Neural progenitor cell (in vitro differentiated cells): ENCODE measurements around the gene IWS1.

ENCODE experiments used
- CTCF ChIP-seq: fragments of 200-600 bp; sonication (generic); IDR thresholded peaks from 2 replicates; pipeline ENCODE4 v1.5.1; 2017; ENCODE audit warnings: antibody characterized with exemption, mild to moderate bottlenecking
- EZH2 ChIP-seq: fragments of 200-600 bp; sonication (generic); IDR thresholded peaks from 2 replicates; pipeline ENCODE4 v1.6.1; 2017; ENCODE audit warnings: antibody characterized with exemption, mild to moderate bottlenecking, moderate library complexity

DNA sequence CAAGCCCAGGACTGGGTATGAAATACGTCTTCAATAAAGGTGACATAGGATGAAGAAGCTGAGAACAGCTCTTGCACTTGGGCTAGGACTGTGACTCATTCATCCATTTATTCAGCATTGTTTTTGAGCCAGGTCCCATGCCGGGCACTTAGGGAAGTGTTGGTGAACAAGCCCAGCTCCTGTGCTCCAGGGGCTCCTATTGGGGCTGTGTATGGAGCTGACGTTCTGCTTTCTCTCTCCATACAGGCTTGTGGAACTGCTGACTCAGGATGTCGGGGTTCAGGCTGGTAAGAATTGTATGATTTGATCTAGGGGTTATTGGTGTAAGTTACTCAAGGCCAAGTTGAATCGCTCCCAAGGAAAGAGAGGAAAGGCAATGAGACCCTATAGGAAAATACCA lies 33.2 kb upstream of the IWS1 start:
- no peak for TF ChIP-seq CTCF
- TF ChIP-seq EZH2: no peak
